GM19395 (cell line): Measurements from ENCODE around the gene HSP90B1.

Experiments
- ATAC-seq: cut with Tn5 transposase; IDR thresholded peaks from one replicate; pipeline ENCODE4 v1.9.1; 2021; ENCODE audit warnings: mild to moderate bottlenecking, moderate library complexity; ENCODE audit not compliant: unreplicated experiment

HSP90B1 gene

DNA sequence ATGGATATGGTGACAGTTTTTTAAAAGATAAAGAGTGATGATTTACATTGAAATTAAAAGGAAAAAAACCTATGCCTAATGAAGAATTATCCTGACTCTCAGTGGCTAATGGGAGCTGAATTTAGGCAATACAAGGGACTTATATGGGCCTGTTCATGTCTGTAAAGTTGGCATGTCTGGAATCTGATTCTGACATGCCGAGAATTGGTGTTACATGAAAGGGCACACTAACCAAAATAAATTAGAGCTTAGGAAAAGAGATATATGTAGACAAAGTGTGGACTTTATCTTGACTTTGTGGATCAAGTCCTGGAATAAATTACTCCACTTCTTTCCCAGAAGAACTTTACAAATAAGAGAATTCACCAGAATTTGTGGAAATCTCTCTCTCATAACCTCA, 36.5 kb downstream of the HSP90B1 start:
- ATAC-seq = no peak

DNA sequence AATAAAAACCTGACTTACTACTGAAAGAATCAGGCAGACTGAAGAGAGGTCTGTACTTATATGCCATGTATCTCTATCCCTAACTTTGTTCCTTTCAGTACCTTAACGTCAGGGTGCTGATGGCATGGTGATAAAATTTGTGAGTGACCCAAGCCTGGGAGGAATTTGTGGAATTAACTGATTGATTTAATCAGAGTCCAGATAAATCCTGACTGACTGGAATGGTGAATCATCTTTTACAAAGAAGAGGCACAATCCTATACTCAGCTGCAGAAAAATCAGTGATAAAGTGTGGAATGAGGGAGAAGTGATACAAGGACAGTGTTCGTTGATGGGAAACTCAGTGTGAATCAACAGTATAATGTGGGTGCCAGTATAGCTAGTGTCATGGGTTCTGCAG, 39.2 kb downstream of the HSP90B1 start:
- ATAC-seq = no peak

DNA sequence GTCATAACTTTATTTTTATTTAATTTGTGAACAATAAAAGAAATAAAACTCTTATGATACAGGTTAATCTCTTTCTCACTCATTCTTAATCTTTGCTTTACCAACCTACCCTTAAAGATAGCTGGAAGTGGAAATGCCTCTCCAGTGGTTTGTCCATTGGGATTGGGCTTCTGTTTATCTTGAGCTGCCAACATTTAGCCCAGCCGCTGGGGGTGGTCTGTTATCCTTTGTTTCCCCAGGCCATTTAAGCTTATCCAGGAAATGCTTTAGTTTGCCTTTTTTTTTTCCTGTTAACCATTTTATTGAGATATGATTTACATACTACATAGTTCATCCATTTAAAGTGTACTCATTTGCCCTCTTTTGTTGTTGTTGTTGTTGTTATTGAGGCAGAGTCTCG, 43.7 kb downstream of the HSP90B1 start:
- no peak for ATAC-seq

DNA sequence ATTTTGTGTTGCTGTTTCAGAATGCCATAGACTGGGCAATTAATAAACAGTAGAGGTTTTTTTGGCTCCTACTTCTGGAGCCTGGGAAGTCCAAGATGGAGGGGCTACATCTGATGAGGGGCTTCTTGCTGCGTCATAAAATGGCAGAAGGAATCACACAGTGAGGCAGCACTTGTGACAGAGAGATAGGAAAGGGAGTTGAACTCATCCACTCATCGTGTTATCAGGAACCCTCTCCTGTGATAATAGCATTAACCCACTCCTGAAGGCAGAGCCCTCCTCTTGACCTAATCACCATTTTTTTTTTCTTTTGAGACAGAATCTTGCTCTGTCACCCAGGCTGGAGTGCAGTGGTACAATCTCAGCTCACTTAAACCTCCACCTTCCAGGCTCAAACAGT, 45.2 kb downstream of the HSP90B1 start:
- ATAC-seq = no peak

DNA sequence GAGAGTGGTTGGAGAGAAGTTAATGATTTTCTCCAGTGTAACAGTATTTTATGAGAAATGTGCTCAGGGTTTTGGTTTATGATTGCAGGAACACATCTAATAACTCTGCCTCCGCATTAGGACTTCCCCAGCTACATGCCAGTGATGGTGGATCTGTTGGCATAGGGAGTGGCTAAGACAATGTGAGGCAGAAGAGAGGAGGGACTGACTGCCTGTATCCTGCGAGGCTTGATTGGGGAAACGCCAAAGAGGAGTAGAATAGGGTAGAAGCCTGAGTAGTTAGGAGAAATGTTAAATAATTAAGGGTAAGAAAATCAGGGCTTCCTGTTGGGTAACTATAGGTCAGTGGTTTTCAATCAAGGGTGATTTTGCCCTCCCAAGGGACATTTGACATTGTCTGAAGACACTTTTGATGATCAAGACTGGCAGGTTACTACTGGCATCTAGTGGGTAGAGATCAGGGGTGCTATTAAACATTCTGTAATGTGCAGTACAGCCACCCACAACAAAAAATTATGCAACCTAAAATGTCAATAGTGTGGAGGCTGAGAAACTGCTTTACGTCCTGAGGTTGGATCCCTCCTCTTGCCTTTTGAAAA, 48.3 kb downstream of the HSP90B1 start:
- no peak for ATAC-seq

DNA sequence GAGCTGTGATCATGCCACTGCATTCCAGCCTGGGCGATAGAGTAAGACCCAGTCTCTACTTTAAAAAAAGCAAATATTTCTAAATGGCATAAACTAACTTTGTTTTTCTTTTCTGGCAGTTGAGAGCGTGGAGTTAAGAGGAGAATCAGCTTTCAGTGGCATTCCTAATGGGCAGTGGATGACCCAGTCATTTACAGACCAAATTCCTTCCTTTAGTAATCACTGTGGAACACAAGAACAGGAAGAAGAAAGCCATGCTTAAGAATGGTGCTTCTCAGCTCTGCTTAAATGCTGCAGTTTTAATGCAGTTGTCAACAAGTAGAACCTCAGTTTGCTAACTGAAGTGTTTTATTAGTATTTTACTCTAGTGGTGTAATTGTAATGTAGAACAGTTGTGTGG, 56.6 kb downstream of the HSP90B1 start:
- ATAC-seq = no peak

DNA sequence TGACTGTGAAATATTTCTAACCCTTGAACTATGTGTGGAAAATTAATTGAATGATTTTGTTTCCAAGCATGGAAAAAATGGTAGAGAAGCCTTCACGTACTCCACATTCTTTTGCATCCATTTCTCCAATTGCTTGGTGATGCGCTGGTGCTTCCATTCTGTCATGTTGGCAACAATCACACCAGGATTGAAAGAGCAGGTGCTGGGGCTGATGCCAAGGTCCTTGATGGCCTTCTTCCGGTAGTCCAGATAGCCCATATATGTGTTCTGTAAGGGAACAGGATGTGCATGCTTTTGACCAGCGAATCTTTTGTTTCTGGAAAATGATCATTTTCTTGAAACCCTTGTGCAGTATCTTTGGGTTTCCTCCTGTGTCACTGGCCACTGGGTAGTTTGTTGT, 64.0 kb downstream of the HSP90B1 start:
- ATAC-seq = no peak

DNA sequence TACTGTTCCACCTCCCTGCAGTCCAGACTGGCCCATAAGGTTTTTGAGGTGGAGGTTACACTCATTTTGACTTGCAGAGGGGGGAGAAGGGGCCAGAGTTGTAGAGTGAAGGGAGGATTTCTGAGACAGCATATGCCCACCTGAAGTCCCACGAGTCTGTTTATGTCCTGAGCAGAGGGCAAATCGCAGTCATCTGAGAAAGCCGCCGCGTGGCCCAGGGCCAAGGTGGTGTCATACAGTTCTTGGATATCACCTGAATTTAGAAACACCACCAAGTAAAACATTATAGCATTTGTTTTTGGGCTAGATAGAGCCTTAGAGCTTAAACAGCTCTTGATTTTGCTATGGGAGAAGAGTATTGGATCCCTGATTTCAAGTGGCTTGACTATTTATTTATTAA, 66.4 kb downstream of the HSP90B1 start:
- no peak for ATAC-seq

DNA sequence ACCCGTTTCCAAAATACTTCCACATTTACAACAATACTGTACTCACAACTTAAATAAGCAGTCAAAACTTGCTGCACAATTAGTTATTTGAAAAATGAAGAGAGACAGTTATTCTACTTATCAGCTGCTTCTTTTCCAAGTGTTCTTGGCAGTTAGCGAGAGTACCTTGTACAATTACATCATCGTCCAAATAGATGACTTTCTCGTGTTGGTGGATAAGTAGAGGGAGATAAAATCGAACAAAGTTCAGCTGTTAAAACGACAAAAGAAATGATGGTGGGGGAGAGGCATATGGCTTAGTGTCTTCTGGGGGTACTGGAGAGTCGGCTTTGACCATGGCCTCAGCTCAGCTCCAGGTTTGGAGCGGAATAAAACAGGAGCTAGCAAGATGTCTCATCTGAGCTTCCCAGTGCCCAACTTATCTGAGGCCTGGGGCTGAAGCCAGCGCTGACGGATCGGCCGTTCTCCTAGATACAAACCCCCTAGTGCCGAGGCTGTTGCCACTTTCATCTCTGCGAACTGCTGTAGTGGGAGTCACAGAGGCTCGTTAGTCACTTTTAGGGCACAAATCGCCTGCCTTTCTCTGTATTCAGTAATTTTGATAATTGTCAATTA, 67.2 kb downstream of the HSP90B1 start:
- ATAC-seq = no peak
